SU-DHL-6 (cell line): ENCODE results near the gene OAF.

ENCODE experiments used
- EZH2phosphoT487 ChIP-seq: fragments of 200-600 bp; sonication (generic), shearing (Covaris generic); conservative IDR thresholded peaks from 2 replicates; pipeline ENCODE4 v1.6.1; 2018; ENCODE audit warnings: mild to moderate bottlenecking, antibody characterized with exemption, low read length, moderate library complexity, mixed read lengths
- TF ChIP-seq, protein P1 (sequence below): fragments of 200-600 bp; sonication (generic); IDR thresholded peaks from one replicate; pipeline ENCODE4 v1.5.1; 2017; ENCODE audit warnings: antibody characterized with exemption, mild to moderate bottlenecking, low read length, moderate library complexity; ENCODE audit not compliant: insufficient read depth, poor library complexity, severe bottlenecking

DNA sequence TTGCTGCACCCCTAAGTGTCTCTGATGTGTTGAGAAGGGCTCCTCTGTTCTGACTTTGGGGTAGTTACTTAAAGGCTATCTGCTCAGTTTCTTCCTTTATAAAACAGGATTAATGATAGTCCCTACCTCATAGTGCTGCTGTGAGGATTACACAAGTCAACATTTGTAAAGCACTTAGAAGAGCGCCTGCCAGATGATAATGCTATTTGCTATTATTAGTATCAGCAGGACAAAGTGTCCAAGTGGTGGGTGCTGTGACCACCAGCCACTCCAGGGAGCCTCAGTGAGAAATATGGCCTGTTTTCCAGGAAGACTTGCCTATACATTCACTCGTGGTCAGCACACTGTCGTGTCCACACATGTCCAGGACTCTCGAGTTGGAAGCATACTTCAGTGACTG is 45.3 kb downstream of the OAF start:
- TF ChIP-seq, protein P1, sequence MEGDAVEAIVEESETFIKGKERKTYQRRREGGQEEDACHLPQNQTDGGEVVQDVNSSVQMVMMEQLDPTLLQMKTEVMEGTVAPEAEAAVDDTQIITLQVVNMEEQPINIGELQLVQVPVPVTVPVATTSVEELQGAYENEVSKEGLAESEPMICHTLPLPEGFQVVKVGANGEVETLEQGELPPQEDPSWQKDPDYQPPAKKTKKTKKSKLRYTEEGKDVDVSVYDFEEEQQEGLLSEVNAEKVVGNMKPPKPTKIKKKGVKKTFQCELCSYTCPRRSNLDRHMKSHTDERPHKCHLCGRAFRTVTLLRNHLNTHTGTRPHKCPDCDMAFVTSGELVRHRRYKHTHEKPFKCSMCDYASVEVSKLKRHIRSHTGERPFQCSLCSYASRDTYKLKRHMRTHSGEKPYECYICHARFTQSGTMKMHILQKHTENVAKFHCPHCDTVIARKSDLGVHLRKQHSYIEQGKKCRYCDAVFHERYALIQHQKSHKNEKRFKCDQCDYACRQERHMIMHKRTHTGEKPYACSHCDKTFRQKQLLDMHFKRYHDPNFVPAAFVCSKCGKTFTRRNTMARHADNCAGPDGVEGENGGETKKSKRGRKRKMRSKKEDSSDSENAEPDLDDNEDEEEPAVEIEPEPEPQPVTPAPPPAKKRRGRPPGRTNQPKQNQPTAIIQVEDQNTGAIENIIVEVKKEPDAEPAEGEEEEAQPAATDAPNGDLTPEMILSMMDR, result no peak
- TF ChIP-seq EZH2phosphoT487, result no peak
